Mesenchymal stem cell (in vitro differentiated cells and primary cell): Measurements from ENCODE around the gene ANKS1B.

ENCODE experiments used
- DNase-seq: peaks from one replicate; pipeline ENCODE4 v3.0.0-alpha.2; 2013
- H2AFZ ChIP-seq: one replicate; pipeline ENCODE4 v1.6.1; 2013; ENCODE audit warnings: low read depth, mild to moderate bottlenecking, control low read depth, inconsistent platforms, low read length, moderate library complexity
- H2AK5ac ChIP-seq: 2 replicates; pipeline ENCODE4 v1.6.1; 2013; ENCODE audit warnings: low read length, moderate library complexity, mild to moderate bottlenecking, inconsistent platforms; ENCODE audit not compliant: severe bottlenecking
- H2BK120ac ChIP-seq: one replicate; pipeline ENCODE4 v1.6.1; 2013; ENCODE audit warnings: low read depth, mild to moderate bottlenecking, inconsistent platforms, low read length, moderate library complexity
- H2BK12ac ChIP-seq, 2 experiments: one replicate each; pipeline ENCODE4 v1.6.1; 2013; ENCODE audit warnings: inconsistent platforms in 2 of 2, low read length in 2 of 2, mild to moderate bottlenecking in 2 of 2, moderate library complexity in 2 of 2, control low read depth in 1 of 2
- H2BK15ac ChIP-seq: one replicate; pipeline ENCODE4 v1.6.1; 2013; ENCODE audit warnings: mild to moderate bottlenecking, low read depth, inconsistent platforms; ENCODE audit not compliant: poor library complexity, severe bottlenecking
- H2BK5ac ChIP-seq: 2 replicates; pipeline ENCODE4 v1.6.1; 2013; ENCODE audit warnings: low read depth, mild to moderate bottlenecking, low read length, control low read depth, inconsistent platforms; ENCODE audit not compliant: poor library complexity, severe bottlenecking
- H3K14ac ChIP-seq, 2 experiments: one replicate each; pipeline ENCODE4 v1.6.1; 2013; ENCODE audit warnings: inconsistent platforms in 2 of 2, low read length in 2 of 2, control low read depth in 1 of 2, mild to moderate bottlenecking in 1 of 2, moderate library complexity in 1 of 2
- H3K18ac ChIP-seq, 2 experiments: one replicate each; pipeline ENCODE4 v1.6.1; 2013; ENCODE audit warnings: inconsistent platforms in 2 of 2, low read length in 2 of 2, control low read depth in 1 of 2, low read depth in 1 of 2, mild to moderate bottlenecking in 1 of 2
- H3K23ac ChIP-seq, 2 experiments: one replicate each; pipeline ENCODE4 v1.6.1; 2013; ENCODE audit warnings: inconsistent platforms in 2 of 2, low read length in 2 of 2, mild to moderate bottlenecking in 2 of 2, moderate library complexity in 2 of 2, control low read depth in 1 of 2
- H3K27ac ChIP-seq: 2 replicates; pipeline ENCODE4 v1.5.1; 2013; ENCODE audit warnings: mild to moderate bottlenecking, moderate library complexity, low read length, control low read depth, inconsistent platforms; ENCODE audit not compliant: poor library complexity, severe bottlenecking
- H3K27me3 ChIP-seq, 2 experiments: 2 replicates each; pipeline versions ENCODE4 v1.6.1 to v1.7.0; 2013; ENCODE audit warnings: low read length in 2 of 2, mild to moderate bottlenecking in 2 of 2, moderate library complexity in 2 of 2, control low read depth in 1 of 2, inconsistent platforms in 1 of 2; ENCODE audit not compliant: control insufficient read depth in 1 of 2, insufficient read depth in 1 of 2
- H3K36me3 ChIP-seq, 2 experiments: 2 replicates each; pipeline versions ENCODE4 v1.6.1 to v1.7.0; 2013; ENCODE audit warnings: low read length in 2 of 2, control low read depth in 1 of 2, inconsistent platforms in 1 of 2, low read depth in 1 of 2, mild to moderate bottlenecking in 1 of 2; ENCODE audit not compliant: insufficient read depth in 2 of 2, control insufficient read depth in 1 of 2
- H3K4ac ChIP-seq, 2 experiments: one replicate each; pipeline ENCODE4 v1.6.1; 2013; ENCODE audit warnings: inconsistent platforms in 2 of 2, low read length in 2 of 2, mild to moderate bottlenecking in 2 of 2, moderate library complexity in 2 of 2, control low read depth in 1 of 2, low read depth in 1 of 2
- H3K4me1 ChIP-seq: 2 replicates; pipeline ENCODE4 v1.6.1; 2013; ENCODE audit warnings: low read depth, low read length, control low read depth; ENCODE audit not compliant: control insufficient read depth, insufficient read depth
- H3K4me2 ChIP-seq: 2 replicates; pipeline ENCODE4 v1.6.1; 2013; ENCODE audit warnings: low read length, mild to moderate bottlenecking, inconsistent platforms; ENCODE audit not compliant: poor library complexity, severe bottlenecking
- H3K4me3 ChIP-seq, 2 experiments: 2 replicates each; pipeline versions ENCODE4 v1.5.1 to v1.7.0; 2013; ENCODE audit warnings: low read length in 2 of 2, mild to moderate bottlenecking in 2 of 2, control low read depth in 1 of 2, low read depth in 1 of 2; ENCODE audit not compliant: insufficient read depth in 1 of 2
- H3K79me1 ChIP-seq: replicated peaks from 2 replicates; pipeline ENCODE4 v1.6.1; 2013; ENCODE audit warnings: mild to moderate bottlenecking, control low read depth, low read length, inconsistent platforms; ENCODE audit not compliant: poor library complexity, severe bottlenecking
- H3K9ac ChIP-seq: 2 replicates; pipeline ENCODE4 v1.7.0; 2013; ENCODE audit warnings: mild to moderate bottlenecking, low read length, moderate library complexity
- H3K9me3 ChIP-seq: 2 replicates; pipeline ENCODE4 v1.7.0; 2013; ENCODE audit warnings: mild to moderate bottlenecking, low read length; ENCODE audit not compliant: control insufficient read depth
- H4K8ac ChIP-seq: one replicate; pipeline ENCODE4 v1.6.1; 2013; ENCODE audit warnings: inconsistent platforms, mild to moderate bottlenecking, low read length, moderate library complexity
- H4K91ac ChIP-seq: one replicate; pipeline ENCODE4 v1.6.1; 2013; ENCODE audit warnings: mild to moderate bottlenecking, low read length, inconsistent platforms
- WGBS: methylation state at CpG from one replicate; pipeline ENCODE4 v1.1.7; 2013; ENCODE audit warnings: mixed read lengths; 5-methylcytosine and 5-hydroxymethylcytosine counted together

Gene ANKS1B

DNA sequence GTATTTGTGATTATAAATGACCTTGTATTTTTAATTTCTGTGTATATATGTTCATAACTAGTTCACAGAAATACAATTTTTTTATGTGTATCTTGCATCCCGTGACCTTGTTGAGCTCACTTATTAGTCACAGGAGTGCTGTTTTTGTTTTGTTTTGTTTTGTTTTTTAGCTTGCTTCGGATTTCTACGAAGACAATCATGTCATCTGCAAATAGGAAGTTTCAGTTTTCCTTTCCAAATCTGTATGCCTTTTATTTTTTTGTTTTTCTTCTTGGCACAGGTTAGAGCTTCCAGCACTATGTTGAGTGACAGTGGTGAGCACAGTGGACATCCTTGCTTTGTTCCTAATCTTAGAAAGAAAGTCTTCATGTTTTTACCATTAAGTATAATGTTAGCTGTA, 566.4 kb downstream of the ANKS1B start:
- Histone ChIP-seq H3K27ac (no peak overlapping the region), H2AK5ac (no peak overlapping the region), H2BK15ac (no peak overlapping the region), H3K23ac (no peak overlapping the region), H2BK120ac (no peak overlapping the region), H3K18ac (no peak overlapping the region), H2AFZ (no peak overlapping the region), H3K9ac (no peak overlapping the region), H3K9me3 (peaks cover 9% of the 10 kb centered on the region), H3K27me3 (no peaks in the 10 kb centered on the region), H2BK5ac (no peak overlapping the region), H3K4me1 (no peaks in the 10 kb centered on the region), H3K4me3 (no peak overlapping the region), H3K79me1 (no peaks in the 10 kb centered on the region), H2BK12ac (no peak overlapping the region), H3K4me2 (no peak overlapping the region), H4K8ac (no peak overlapping the region), H3K4ac (no peak overlapping the region), H3K36me3 (no peaks in the 10 kb centered on the region), H4K91ac (no peak overlapping the region), H3K14ac (no peak overlapping the region)
- no peak for DNase-seq
- 53% methylated on average over 3 of the region's 3 CpGs for WGBS

DNA sequence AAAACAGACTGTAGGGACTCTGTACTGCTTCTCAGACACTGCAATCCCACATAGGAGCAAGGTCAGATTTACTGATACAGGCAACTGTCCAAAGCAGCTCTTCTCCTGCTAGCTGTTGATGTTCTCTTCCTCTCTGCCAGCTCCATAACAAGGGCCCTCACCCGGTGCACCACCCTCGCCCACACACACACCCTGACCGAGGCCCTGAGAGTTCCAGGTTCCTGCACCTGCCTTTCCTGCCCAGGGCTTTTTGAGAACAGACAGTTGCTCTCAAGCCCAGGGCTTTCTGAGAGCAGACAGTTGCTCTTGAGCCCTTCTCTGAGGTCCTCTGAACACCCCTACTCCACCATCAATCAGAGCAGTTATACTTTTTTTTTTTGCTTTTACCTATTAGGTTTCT, 571.0 kb downstream of the ANKS1B start:
- H2AK5ac ChIP-seq = no peak overlapping the region
- H3K27me3 ChIP-seq = no peaks in the 10 kb centered on the region
- no peak overlapping the region for H4K8ac ChIP-seq
- H3K4me2 ChIP-seq = no peak overlapping the region
- H2BK120ac ChIP-seq = no peak overlapping the region
- H3K27ac ChIP-seq = no peak overlapping the region
- no peak overlapping the region for H2AFZ ChIP-seq
- no peak overlapping the region for H4K91ac ChIP-seq
- WGBS = 56% methylated on average over 3 of the region's 3 CpGs
- H3K4ac ChIP-seq = no peak overlapping the region
- H3K23ac ChIP-seq = no peak overlapping the region
- H3K9ac ChIP-seq = no peak overlapping the region
- H3K9me3 ChIP-seq = peaks cover 13% of the 10 kb centered on the region
- no peak overlapping the region for H2BK5ac ChIP-seq
- no peaks in the 10 kb centered on the region for H3K79me1 ChIP-seq
- H3K18ac ChIP-seq = no peak overlapping the region
- no peak overlapping the region for H2BK12ac ChIP-seq
- no peaks in the 10 kb centered on the region for H3K36me3 ChIP-seq
- no peak overlapping the region for H3K4me3 ChIP-seq
- no peak overlapping the region for H2BK15ac ChIP-seq
- H3K14ac ChIP-seq = no peak overlapping the region
- DNase-seq = no peak
- no peaks in the 10 kb centered on the region for H3K4me1 ChIP-seq

GRCh38 chr12:99393763-99394162, 591.0 kb downstream of the ANKS1B start:
- H3K18ac ChIP-seq = no peak overlapping the region
- no peak overlapping the region for H3K4ac ChIP-seq
- H3K9me3 ChIP-seq = peaks cover 3% of the 10 kb centered on the region
- no peak overlapping the region for H3K4me2 ChIP-seq
- no peak overlapping the region for H2AFZ ChIP-seq
- H3K9ac ChIP-seq = no peak overlapping the region
- H3K23ac ChIP-seq = no peak overlapping the region
- no peak overlapping the region for H2BK12ac ChIP-seq
- H3K4me1 ChIP-seq = no peaks in the 10 kb centered on the region
- no peak overlapping the region for H4K91ac ChIP-seq
- DNase-seq = no peak
- H2BK120ac ChIP-seq = no peak overlapping the region
- no peak overlapping the region for H2BK15ac ChIP-seq
- no peaks in the 10 kb centered on the region for H3K79me1 ChIP-seq
- H3K27ac ChIP-seq = no peak overlapping the region
- H2AK5ac ChIP-seq = no peak overlapping the region
- H3K14ac ChIP-seq = no peak overlapping the region
- no peaks in the 10 kb centered on the region for H3K27me3 ChIP-seq
- no peaks in the 10 kb centered on the region for H3K36me3 ChIP-seq
- H2BK5ac ChIP-seq = no peak overlapping the region
- H3K4me3 ChIP-seq = no peak overlapping the region
- no peak overlapping the region for H4K8ac ChIP-seq

- Histone ChIP-seq H3K9ac (no peak overlapping the region), H4K8ac (no peak overlapping the region), H3K27me3 (no peaks in the 10 kb centered on the region), H2BK15ac (no peak overlapping the region), H2BK120ac (no peak overlapping the region), H3K4me1 (no peaks in the 10 kb centered on the region), H3K9me3 (no peaks in the 10 kb centered on the region), H3K27ac (no peak overlapping the region), H2AFZ (no peak overlapping the region), H3K4me2 (no peak overlapping the region), H2BK5ac (no peak overlapping the region), H3K18ac (no peak overlapping the region), H3K79me1 (no peaks in the 10 kb centered on the region), H3K23ac (no peak overlapping the region), H4K91ac (no peak overlapping the region), H2AK5ac (no peak overlapping the region), H3K4ac (no peak overlapping the region), H3K36me3 (no peaks in the 10 kb centered on the region), H3K14ac (no peak overlapping the region), H2BK12ac (no peak overlapping the region), H3K4me3 (no peak overlapping the region)
- WGBS = 72% methylated on average over 6 of the region's 6 CpGs
- no peak for DNase-seq
These were observed 592.5 kb downstream of the ANKS1B start for GRCh38 chr12:99392091-99392850.
